D721Med (cell line): ENCODE results near the gene SHC2.

Experiments
- DNase-seq: peaks from one replicate; pipeline ENCODE4 v3.0.0; 2011; ENCODE audit warnings: low spot score; ENCODE audit not compliant: insufficient read length
- FAIRE-seq: peaks from 2 replicates; lab custom pipeline; 2011; peaks lifted over from hg19 to GRCh38; lab: Jason Lieb, UNC
- CTCF ChIP-seq: IDR thresholded peaks from 2 replicates; pipeline ENCODE4 v1.5.1; 2012; ENCODE audit warnings: mild to moderate bottlenecking, control low read depth; ENCODE audit not compliant: insufficient read depth; ENCODE audit errors: missing control alignments

Gene SHC2

GRCh38 chr19:460877-461720 is at the start of gene SHC2:
Gene SHC2 (minus strand): TSS chr19:461033. CDS start chr19:460996, 37 bp downstream.
- FAIRE-seq (no peak), DNase-seq (no peak)

GRCh38 chr19:508204-509150 is 47.6 kb upstream of the SHC2 start:
- DNase-seq (no peak), FAIRE-seq (no peak)
- no peak for TF ChIP-seq CTCF

More at GRCh38 chr19:460877-461720, at the start of gene SHC2:
- no peak for TF ChIP-seq CTCF

- FAIRE-seq (no peak), DNase-seq (peak; percentile 91)
- TF ChIP-seq CTCF: no peak
These were observed 46.7 kb upstream of the SHC2 start, which contains the start of gene TPGS1 for GRCh38 chr19:507286-508203. Gene TPGS1 (plus strand): TSS chr19:507497. CDS start chr19:507507, 10 bp downstream.

- FAIRE-seq (peak; percentile 90), DNase-seq (peak; percentile 95)
- peak; percentile 77 for TF ChIP-seq CTCF
These were observed 45.8 kb upstream of the SHC2 start for GRCh38 chr19:506404-507285.

- TF ChIP-seq CTCF: no peak
- DNase-seq (no peak), FAIRE-seq (no peak)
These were observed 43.8 kb upstream of the SHC2 start for GRCh38 chr19:504616-505015.
